ENCODE results near the gene PSMD6.

The PSMD6 gene

GRCh38 chr3:64019879-64020278, 3.4 kb downstream of the PSMD6 start:
- no peak overlapping the region for H3K4me3 ChIP-seq (ENCODE audit: insufficient read depth, low read length, poor library complexity, severe bottlenecking)
- peaks cover 12% of the 10 kb centered on the region; the same call in 1 of the 2 replicates for H3F3A ChIP-seq (ENCODE audit: insufficient read depth)
- H3K9ac ChIP-seq (ENCODE audit: low read length), result no peak overlapping the region
- no peaks in the 10 kb centered on the region for H3K9me3 ChIP-seq (ENCODE audit: insufficient read depth, low read length)
- TF ChIP-seq CTCF (IDR thresholded peaks at IDR 0.05; ENCODE audit: insufficient read depth, low read length, poor library complexity, severe bottlenecking), result no peak
- no peak for TF ChIP-seq EZH2phosphoT487 (conservative IDR thresholded peaks at IDR 0.05; ENCODE audit: low read length)
- no peaks in the 10 kb centered on the region for H3K9me2 ChIP-seq (replicated peaks; ENCODE audit: insufficient read depth, low read length)
- peaks cover 39% of the 10 kb centered on the region for H3K36me3 ChIP-seq (ENCODE audit: low read length)
- peaks cover 5% of the 10 kb centered on the region; the same call in 1 of the 2 replicates for H4K20me1 ChIP-seq (ENCODE audit: low read depth, low read length)
- no peaks in the 10 kb centered on the region for H3K27me3 ChIP-seq (ENCODE audit: low read length)
- H3K79me2 ChIP-seq (ENCODE audit: insufficient read depth, low read length), result peaks cover 24% of the 10 kb centered on the region
- H3K27ac ChIP-seq (ENCODE audit: low read depth, low read length), result no peak overlapping the region
- H2AFZ ChIP-seq (ENCODE audit: low read depth, low read length, severe bottlenecking), result no peak overlapping the region
- peak overlapping the region; percentile 22 for H3K4me2 ChIP-seq (ENCODE audit: low read depth, low read length, poor library complexity, severe bottlenecking)

- no peaks in the 10 kb centered on the region for H3K9me2 ChIP-seq (replicated peaks; ENCODE audit: insufficient read depth, low read length)
- H3K9me3 ChIP-seq (ENCODE audit: insufficient read depth, low read length), result no peaks in the 10 kb centered on the region
- H4K20me1 ChIP-seq (ENCODE audit: low read depth, low read length), result peaks cover 5% of the 10 kb centered on the region; the same call in 1 of the 2 replicates
- no peak overlapping the region for H3K9ac ChIP-seq (ENCODE audit: low read length)
- no peaks in the 10 kb centered on the region for H3K27me3 ChIP-seq (ENCODE audit: low read length)
- no peak overlapping the region for H3K4me2 ChIP-seq (ENCODE audit: low read depth, low read length, poor library complexity, severe bottlenecking)
- H3K4me3 ChIP-seq (ENCODE audit: insufficient read depth, low read length, poor library complexity, severe bottlenecking), result no peak overlapping the region
- no peak overlapping the region for H2AFZ ChIP-seq (ENCODE audit: low read depth, low read length, severe bottlenecking)
- no peak overlapping the region for H3K27ac ChIP-seq (ENCODE audit: low read depth, low read length)
- peaks cover 43% of the 10 kb centered on the region for H3K36me3 ChIP-seq (ENCODE audit: low read length)
- peaks cover 24% of the 10 kb centered on the region for H3K79me2 ChIP-seq (ENCODE audit: insufficient read depth, low read length)
- TF ChIP-seq CTCF (IDR thresholded peaks at IDR 0.05; ENCODE audit: insufficient read depth, low read length, poor library complexity, severe bottlenecking) (no peak), EZH2phosphoT487 (conservative IDR thresholded peaks at IDR 0.05; ENCODE audit: low read length) (no peak)
- H3F3A ChIP-seq (ENCODE audit: insufficient read depth), result peaks cover 12% of the 10 kb centered on the region; the same call in 1 of the 2 replicates
These were observed 4.0 kb downstream of the PSMD6 start for GRCh38 chr3:64019271-64019670.

GRCh38 chr3:64016941-64017620, 6.2 kb downstream of the PSMD6 start:
- Histone ChIP-seq H3K4me2 (ENCODE audit: low read depth, low read length, poor library complexity, severe bottlenecking) (no peak overlapping the region), H3F3A (ENCODE audit: insufficient read depth) (peaks cover 15% of the 10 kb centered on the region; the same call in 1 of the 2 replicates), H3K9me2 (replicated peaks; ENCODE audit: insufficient read depth, low read length) (no peaks in the 10 kb centered on the region), H3K36me3 (ENCODE audit: low read length) (peaks cover 63% of the 10 kb centered on the region), H4K20me1 (ENCODE audit: low read depth, low read length) (0 out of 2 replicates have a peak, but pooled peaks cover 5% of the 10 kb centered on the region), H3K79me2 (ENCODE audit: insufficient read depth, low read length) (peaks cover 20% of the 10 kb centered on the region), H3K9me3 (ENCODE audit: insufficient read depth, low read length) (no peaks in the 10 kb centered on the region), H3K27ac (ENCODE audit: low read depth, low read length) (no peak overlapping the region), H3K4me3 (ENCODE audit: insufficient read depth, low read length, poor library complexity, severe bottlenecking) (no peak overlapping the region), H3K9ac (ENCODE audit: low read length) (no peak overlapping the region), H2AFZ (ENCODE audit: low read depth, low read length, severe bottlenecking) (no peak overlapping the region), H3K27me3 (ENCODE audit: low read length) (no peaks in the 10 kb centered on the region)
- TF ChIP-seq CTCF (IDR thresholded peaks at IDR 0.05; ENCODE audit: insufficient read depth, low read length, poor library complexity, severe bottlenecking), result no peak
- TF ChIP-seq EZH2phosphoT487 (conservative IDR thresholded peaks at IDR 0.05; ENCODE audit: low read length), result no peak
